SIG-M5 treated with dmso at 0.1 percent for 504 hours (cell line): Measurements from ENCODE around the gene CELF6.
A peak's percentile ranks its signal among the peaks of the same experiment; 100 is the strongest.
"Not testable (repeated sequence)": the region's sequence is repeated elsewhere in the genome, so short reads cannot be mapped to it uniquely, and the experiment has no call there.

Source experiments
- DNase-seq: peaks from one replicate; lab custom pipeline; 2025; ENCODE audit not compliant: unreplicated experiment; lab: John Stamatoyannopoulos, UW

CELF6 gene

GRCh38 chr15:72318408-72318942 is 1.5 kb downstream of the CELF6 start:
- no peak for DNase-seq

DNA sequence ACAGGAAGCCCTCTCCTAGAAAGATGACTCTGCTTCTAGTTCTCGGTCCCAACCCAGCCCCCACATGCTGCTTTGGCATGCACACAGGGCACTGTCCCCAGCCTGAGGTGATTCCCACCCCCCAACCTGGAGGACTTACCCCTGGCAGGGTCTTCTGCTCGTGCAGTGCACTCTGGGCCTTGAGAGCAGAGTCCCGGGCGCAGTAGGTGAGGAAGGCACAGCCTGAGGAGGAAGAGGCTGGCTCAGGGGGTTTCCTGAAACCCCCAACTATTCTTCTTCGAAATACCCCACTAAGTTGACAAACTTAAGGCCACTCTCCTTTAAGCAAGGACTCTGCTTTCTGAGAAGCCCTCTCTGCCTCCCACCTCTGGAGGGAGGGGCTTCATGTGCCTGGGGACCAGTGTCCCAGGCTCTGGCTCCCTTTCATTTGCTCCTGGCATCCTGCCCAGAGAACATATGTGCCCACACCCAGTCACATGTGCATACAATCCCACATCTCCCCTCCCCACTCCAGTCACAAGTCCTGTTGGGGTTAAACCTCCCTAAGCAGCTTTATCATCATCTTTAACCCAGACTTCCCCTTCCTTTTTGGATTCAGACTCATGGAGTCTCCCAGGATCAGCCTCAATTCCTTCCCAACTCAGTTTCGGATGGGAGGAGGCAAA is 4.1 kb downstream of the CELF6 start:
- DNase-seq: no peak

- DNase-seq: no peak
Observed at GRCh38 chr15:72313881-72314280, 6.1 kb downstream of the CELF6 start.

GRCh38 chr15:72313448-72313840 is 6.5 kb downstream of the CELF6 start:
- DNase-seq: no peak

DNA sequence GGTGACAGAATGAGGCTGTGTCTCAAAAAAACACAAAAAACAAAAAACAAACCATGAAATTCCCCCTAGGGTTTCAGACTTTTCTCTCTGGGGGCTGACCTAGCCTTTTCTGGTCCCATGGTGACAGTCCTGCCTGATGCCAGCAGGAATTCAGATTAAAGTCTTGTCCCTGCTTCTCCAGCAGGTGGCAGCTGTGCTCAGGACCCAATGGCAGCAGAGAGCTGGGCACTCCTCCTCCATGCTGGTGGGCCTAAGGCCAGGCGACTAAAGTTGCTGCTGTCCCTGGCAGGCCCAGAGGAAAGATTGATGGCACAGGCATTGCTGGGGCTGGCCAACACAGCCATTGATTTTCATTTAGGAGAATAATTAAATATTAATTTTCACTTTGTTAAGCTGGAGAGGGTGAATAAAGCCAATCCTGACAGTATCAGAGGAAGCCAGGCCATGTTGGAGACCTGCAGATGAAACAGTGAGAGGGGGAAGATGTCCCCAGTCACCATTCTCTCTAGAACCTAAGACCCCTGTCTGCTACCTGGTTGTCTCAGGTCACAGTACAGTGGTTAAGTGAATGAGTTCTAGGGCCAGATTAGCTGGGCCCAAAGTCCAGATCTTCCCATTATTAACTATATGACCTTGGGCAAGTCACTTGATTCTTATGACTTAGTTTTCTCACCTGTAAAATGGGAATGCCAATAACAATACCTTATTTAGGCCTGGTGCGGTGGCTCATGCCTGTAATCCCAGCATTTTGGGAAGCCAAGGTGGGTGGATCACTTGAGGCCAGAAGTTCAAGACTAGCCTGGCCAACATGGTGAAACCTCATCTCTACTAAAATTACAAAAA is 7.1 kb downstream of the CELF6 start:
- DNase-seq: peak; percentile 49

DNA sequence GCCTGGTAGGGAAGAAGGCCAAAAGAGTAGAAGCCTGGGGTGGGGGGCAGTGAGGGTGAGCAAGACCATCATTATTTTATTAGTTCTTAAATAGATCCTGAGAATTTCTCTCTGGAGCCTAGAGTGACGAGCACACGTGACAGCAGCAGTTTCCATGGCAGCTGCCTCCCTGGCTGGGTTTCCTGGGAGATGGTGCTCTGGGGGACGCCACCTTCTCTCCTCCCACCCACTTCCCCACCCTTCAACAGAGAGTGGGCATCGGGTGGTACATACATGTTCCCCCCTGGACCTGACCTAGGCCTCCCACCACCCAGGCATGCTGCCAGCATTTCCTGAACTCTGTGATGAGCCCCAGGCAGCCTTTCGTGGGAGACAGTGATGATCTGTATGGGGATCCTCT is 12.9 kb downstream of the CELF6 start:
- DNase-seq: no peak

DNA sequence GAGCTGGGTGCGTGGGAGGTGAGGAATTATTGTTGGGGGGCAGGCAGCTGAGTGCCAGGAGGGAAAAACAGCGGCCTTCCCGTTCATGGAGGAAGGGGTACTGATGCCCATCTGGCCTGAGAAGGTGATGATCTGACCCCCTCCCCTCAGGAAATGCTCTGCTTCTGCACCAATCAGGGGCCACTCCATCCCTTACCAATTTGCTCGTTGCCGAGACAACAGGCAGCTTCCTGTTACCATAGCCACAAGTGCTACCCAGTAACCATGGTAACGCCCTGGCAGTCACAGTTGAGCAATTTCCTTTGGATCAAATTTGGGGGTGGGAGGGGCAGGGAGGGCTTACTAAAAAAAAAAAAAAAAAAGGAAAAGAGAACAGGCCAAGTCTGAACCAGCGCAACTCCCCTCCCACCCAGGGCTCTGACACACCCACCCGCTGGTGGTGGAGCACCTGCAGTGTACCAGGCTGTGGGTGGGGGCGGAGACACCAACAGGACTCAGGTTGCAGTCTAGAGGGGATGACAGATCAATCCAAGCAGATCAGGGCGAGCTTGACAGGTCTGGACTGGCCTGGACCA is 13.7 kb downstream of the CELF6 start:
- DNase-seq: peak; percentile 85

- no peak for DNase-seq
Observed at GRCh38 chr15:72304596-72304995, 15.4 kb downstream of the CELF6 start.

DNA sequence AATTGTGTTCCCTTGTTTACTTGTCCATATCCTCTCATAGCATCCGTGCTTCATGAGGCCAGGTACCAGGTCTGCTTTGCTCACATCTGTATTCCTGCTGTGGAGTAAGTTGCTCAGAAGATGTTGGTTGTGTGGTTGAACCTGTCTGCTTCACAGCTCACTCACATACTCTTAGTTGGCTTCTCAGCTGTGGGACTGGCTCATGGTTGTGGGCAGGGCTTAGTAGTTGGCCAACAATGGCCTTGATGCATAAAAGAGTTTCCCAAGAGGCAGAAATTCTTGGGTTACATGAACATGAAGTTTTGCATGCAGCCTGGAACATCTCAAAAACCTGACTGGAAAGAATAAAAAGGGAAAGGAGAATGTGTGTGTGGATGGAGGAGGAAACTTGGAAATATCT is 17.0 kb downstream of the CELF6 start:
- no peak for DNase-seq

DNA sequence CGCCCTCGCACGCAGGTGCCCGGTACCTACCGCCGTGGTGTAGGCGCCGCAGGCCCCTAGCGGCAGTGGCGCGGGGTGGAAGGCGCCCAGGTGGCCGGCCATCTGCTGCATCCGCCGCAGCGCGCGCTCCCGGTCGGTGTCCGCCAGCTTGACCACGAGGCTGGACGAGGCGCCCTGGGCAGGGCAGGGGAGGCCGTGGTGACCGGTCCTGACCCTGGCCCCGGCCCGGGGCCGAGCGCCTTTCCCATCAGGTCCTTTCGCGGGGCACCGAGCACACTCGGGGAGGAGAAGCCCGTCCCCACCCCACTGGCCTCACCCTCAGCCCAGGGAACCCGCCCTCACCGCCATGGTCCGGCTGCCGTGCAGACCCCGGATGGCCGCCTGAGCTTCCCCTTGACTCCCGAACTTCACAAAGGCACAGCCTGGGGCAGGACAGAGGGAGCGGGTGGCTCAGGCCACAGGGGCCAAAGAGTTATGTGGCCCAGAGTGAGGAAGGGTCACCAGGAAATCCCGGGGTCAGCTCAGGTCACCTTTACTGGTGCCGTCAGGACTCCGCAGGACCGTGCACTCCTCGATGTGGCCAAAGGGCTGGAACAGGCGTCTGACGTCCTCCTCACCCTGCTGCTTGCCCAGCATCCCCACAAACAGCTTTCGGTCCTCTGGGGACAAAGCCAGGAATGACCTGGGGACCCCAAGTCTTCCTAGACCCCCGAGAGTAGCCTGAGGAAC is 30.2 kb downstream of the CELF6 start:
- no peak for DNase-seq

DNA sequence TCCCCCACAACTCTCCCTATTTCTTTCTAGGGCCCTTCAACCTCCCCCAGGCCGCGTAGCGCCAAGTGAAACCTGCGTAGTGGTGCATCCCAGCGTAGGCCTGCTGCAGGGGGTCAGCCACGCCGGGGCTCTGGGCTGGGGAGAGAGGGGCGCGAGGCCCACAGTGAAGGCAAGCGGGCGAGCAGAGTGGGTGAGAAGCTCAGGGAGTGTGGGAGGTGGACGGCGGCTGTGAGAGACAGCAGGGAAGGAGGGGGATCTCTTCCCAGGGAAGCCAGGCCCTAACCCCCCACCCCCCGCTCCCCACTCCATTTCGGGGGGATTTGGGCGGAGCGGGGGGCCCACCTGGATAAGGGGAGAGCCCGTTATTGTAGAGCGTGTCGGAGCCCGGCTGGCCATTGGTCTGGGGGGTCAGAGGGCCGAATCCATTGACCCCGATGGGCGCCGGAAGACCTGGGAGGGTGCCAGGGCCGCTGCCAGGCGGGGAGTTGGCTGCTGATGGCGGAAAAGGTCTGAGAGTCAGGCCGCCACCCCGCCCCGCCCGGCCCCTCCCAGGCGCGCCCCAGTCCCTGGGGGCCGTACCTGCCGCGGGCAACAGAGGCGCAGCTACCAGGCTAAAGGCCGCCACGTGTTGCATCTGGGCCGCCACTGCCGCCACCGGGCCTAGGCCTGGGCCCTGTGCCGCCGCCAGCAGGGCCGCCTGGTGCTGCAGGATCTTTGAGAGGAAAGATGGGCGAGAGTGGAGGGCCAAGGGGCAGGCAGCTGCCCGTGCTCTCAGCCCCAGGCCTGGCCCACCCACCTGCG is 31.0 kb downstream of the CELF6 start:
- no peak for DNase-seq

GRCh38 chr15:72285927-72286516 is 33.9 kb downstream of the CELF6 start:
- DNase-seq: peak; percentile 55

DNA sequence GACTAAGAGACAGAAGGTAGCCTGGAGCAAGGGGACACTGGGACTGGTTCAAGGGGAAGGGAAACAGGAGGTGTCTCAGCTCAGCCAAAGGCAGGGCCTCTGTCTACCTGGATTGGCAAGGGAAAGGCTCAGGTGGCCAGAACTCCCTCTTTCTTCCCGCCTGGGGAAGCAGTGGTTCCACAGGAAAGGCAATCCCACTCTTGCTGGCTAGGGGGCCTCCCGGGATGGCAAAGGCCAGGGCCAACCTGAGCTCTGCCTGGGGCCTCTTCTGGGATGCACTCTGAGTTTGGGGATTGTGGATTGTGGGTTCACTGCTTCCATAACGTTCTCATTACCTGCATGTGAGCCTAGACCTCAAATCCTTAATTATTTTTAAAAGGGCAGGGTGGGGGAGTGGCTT is 34.6 kb downstream of the CELF6 start:
- DNase-seq: no peak

- DNase-seq: no peak
Observed at GRCh38 chr15:72284781-72285180, 35.2 kb downstream of the CELF6 start.

DNA sequence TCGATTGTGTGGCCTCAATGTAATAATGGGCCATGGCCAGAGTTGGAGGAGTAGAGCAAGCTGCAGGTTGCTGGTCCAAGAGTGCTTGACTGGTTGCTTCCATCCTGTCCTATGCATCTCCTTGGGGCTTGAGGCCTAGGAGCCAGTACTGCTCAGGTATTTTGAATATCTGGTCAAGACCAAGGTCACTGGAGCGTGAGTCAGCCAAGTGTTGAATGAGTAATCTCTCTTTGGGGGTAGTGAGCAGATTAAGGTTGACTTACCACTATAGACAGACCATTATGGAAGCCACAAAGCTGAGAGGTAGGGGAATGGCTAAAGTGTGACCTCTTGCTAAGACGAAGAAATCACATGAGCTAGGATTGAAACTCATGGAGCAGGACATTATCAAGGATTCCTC is 38.2 kb downstream of the CELF6 start:
- DNase-seq: no peak

GRCh38 chr15:72280751-72281150 is 39.2 kb downstream of the CELF6 start:
- DNase-seq: no peak

- DNase-seq: no peak
Observed at GRCh38 chr15:72278737-72279136, 41.2 kb downstream of the CELF6 start.

DNA sequence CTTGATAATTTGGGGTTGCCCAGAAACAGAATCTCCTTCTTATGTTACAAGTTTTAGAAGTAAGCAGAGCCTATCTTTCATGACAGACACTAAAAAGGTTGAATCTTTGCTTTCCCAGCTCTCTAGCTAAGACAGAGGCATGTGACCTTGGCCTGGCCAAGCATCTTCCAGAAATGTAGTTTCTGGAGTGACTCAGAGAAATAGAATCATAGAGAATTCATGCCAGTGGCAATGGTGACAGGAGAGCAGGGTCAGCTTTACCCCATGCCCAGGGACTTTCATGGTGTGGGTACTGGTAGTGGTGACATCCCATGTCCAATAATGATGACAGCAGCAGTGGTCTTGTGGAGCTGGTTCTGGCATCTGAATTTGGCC is 43.6 kb downstream of the CELF6 start:
- no peak for DNase-seq

GRCh38 chr15:72275635-72276325 is 44.2 kb downstream of the CELF6 start:
- not testable (repeated sequence) for DNase-seq

GRCh38 chr15:72272997-72273352 is 47.0 kb downstream of the CELF6 start:
- DNase-seq: no peak
